Esophagus (tissue), 2 donors: ENCODE results near the gene SMURF2. TPM values are rescaled to one million over a fixed set of nuclear protein-coding genes. Genes with fewer than 3 reads are reported as not detected.
A peak's percentile ranks its signal among the peaks of the same experiment; 100 is the strongest.

Experiments used
- H3K27ac ChIP-seq, 2 donors: one replicate each; pipeline ENCODE4 v1.5.1; 2013; ENCODE audit warnings: low read depth in 2 of 2, mild to moderate bottlenecking in 2 of 2, inconsistent platforms in 1 of 2, low read length in 1 of 2, moderate library complexity in 1 of 2
- H3K27me3 ChIP-seq, 2 donors: one replicate each; pipeline ENCODE4 v1.6.1; 2013; ENCODE audit warnings: low read length in 2 of 2, control low read depth in 1 of 2, mild to moderate bottlenecking in 1 of 2; ENCODE audit not compliant: insufficient read depth in 2 of 2, control insufficient read depth in 1 of 2
- H3K36me3 ChIP-seq, 2 donors: one replicate each; pipeline ENCODE4 v1.6.1; 2013; ENCODE audit warnings: low read length in 1 of 2; ENCODE audit not compliant: control insufficient read depth in 2 of 2, insufficient read depth in 2 of 2
- H3K4me1 ChIP-seq, 2 donors: one replicate each; pipeline ENCODE4 v1.6.1; 2013; ENCODE audit warnings: low read length in 1 of 2; ENCODE audit not compliant: control insufficient read depth in 2 of 2, insufficient read depth in 2 of 2
- H3K4me3 ChIP-seq, 2 donors: one replicate each; pipeline ENCODE4 v1.5.1; 2013; ENCODE audit warnings: low read length in 2 of 2, mild to moderate bottlenecking in 2 of 2, low read depth in 1 of 2, moderate library complexity in 1 of 2
- H3K9me3 ChIP-seq, 2 donors: one replicate each; pipeline ENCODE4 v1.6.1; 2013; ENCODE audit warnings: mild to moderate bottlenecking in 2 of 2, low read depth in 1 of 2, low read length in 1 of 2, moderate library complexity in 1 of 2; ENCODE audit not compliant: control insufficient read depth in 2 of 2, insufficient read depth in 1 of 2
- WGBS, 2 donors: extraction: QIAGEN DNeasy Blood & Tissue Kit; methylation state at CpG; one replicate each; pipeline ENCODE4 v1.1.7; 2013; 5-methylcytosine and 5-hydroxymethylcytosine counted together
- polyA plus RNA-seq, 2 donors: library from polyadenylated mRNA; stranded (reverse); fragments of 200-250 nt; gene quantifications; one replicate each; pipeline ENCODE4 v1.2.3, GENCODE V29; 2013
- donor health status: healthy with polysubstance abuse.
- donor health status: Bipolar disorder and iron deficiency.

SMURF2 gene
- polyA plus RNA-seq = 1 to 10 TPM; 3.1 TPM

DNA sequence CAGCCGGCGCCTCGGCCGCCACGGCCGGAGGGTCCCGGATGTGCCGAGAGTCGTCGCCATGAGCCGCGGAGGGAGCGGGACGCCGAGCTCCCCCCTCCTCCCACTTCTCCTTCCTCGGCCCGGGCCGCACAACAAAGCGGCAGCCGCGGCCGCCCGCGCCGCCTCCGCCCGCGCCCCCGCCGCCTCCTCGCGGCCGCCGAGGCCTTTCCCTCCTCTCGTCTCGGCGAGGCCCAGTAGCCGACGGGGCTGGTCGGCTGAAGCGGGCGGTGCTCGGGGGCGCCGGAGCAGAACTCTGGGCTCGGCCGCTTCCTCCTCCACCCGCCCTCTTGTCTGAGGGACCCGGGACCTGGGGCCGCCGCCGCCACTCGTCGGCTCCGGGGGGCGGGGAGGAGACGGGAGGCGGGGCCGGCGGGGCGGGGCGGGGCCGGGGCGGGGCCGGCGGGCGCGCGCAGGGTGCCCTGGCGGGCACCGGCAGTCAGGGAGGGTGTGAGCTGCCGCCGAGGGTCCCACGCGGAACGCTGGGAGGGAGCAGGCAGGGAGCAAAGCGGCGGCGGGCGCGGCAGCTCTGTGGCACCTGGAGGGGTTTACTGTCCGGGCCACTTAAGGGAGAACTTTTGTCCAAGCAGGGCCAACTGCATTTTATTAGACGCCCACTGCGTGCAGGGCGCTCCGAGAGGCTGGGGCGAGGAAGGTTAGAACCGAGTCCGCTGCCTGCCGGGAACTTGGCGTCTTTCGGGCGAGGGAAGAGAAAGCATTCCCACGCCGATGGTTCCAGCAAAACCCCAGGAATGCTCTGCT is at the start of gene SMURF2:
Gene SMURF2, minus strand, starts transcription at position 332 of the 798 bp plus-strand sequence. CDS start 427 bp downstream, outside the sequence.
- Histone ChIP-seq H3K4me3 (peak within 1 kb of the TSS; percentile 69 to 89), H3K4me1 (no peaks in the 10 kb centered on the region), H3K27me3 (no peaks in the 10 kb centered on the region), H3K36me3 (no peaks in the 10 kb centered on the region), H3K27ac (peak within 1 kb of the TSS; percentile 86 to 98), H3K9me3 (no peaks in the 10 kb centered on the region)
- WGBS, 2 donors = 0 to 1% methylated on average over 30 to 95 of the region's 95 CpGs

DNA sequence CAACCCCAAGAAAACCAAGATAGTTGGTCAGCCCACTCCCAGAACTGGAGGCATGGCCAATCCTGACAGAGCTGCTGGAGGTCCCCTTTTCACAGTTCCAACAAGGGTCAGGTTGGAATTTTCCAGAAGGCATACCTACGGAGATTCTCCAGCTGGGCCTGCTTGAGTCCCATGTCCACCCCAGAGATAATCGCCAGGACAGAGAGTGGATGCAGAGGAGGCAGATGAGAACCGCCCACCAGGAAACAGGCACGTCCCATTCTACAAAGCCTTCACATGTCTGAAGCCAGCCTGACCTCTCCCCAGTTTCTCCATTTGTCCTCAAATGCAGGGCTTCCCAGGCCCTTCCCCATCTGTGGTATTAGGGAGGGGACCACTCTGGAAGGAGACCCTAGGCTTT is 47.4 kb upstream of the SMURF2 start:
- Histone ChIP-seq H3K9me3 (no peaks in the 10 kb centered on the region), H3K27ac (peak overlapping the region in 1 of 2 donors; percentile 37)
- WGBS, 2 donors = 58 to 62% methylated on average over 4 of the region's 4 CpGs

DNA sequence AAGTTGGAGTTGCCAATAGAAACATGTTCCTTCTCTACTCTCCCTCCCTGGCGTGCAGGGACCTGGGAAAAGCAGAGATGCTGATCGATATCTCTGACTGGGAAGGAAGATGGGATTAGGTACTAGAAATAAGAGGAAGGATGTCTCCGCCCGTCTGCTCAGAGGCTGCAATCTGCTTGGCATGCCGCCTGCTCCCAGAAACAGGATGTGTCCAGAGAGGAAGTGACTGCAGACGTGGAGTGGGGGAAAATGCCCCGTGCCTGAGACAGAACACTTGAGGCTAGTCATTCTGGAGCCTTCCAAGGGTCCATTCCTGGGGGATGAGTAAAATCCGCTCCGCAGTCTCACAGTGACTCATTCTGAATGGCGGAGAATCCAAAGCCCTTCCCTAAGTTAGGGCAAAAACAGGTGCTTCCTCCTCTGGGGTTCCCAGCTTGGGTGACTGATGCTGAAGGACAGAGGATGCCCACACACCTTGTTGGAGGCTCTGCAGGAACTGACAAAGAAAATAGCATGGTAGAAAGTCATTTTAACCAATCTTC is 45.0 kb upstream of the SMURF2 start:
- Histone ChIP-seq H3K9me3 (no peaks in the 10 kb centered on the region), H3K27ac (no peak overlapping the region), H3K36me3 (no peaks in the 10 kb centered on the region), H3K27me3 (no peaks in the 10 kb centered on the region), H3K4me1 (peaks cover 0 to 5% of the 10 kb centered on the region in 2 donors), H3K4me3 (no peak overlapping the region)
- 20% methylated on average over 10 of the region's 10 CpGs for WGBS, 2 donors

More for the DNA sequence above, 47.4 kb upstream of the SMURF2 start:
- no peak overlapping the region for H3K4me3 ChIP-seq
- no peaks in the 10 kb centered on the region for H3K27me3 ChIP-seq
- peaks cover 0 to 5% of the 10 kb centered on the region in 2 donors for H3K4me1 ChIP-seq
- no peaks in the 10 kb centered on the region for H3K36me3 ChIP-seq

DNA sequence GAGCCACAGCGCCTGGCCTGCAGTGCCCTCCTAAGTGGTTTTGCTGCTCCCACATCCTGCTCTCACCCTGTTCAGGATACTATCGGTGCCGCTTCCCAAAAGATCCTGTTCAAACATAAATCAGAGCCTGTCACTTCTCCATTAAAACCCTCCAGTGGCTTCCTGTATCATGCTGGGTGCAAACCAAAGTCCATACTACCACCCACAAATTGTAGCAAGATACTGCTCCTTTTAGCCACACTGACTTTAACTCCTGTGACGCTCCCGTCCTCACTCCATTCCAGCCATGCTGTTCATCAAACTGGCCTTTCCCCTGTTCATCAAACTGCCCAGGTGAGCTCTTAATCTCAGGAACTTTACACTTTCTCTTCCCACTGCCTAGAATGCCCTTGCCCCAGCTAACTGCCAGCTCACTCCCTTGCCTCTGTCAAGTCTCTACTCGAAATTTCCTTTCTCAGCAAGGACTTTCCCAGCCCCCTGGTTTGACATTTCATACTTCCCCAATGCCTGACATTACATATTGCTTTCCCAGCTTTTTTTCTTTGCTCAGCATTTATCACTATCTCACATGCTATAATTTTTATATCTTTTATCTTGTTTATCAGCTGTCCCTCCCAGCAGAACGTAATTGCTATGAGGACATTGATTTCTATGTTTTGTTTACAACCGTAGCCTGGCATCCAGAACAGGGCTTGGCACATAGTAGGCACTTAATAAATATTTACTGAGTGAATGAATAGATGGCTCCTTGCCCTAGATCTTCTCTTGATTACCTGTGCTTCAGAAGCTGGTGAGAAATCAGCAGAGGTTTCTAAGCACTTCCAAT is 44.3 kb upstream of the SMURF2 start:
- Histone ChIP-seq H3K4me1 (peaks cover 0 to 5% of the 10 kb centered on the region in 2 donors), H3K9me3 (no peaks in the 10 kb centered on the region), H3K27me3 (no peaks in the 10 kb centered on the region), H3K36me3 (no peaks in the 10 kb centered on the region), H3K4me3 (no peak overlapping the region), H3K27ac (no peak overlapping the region)
- 37 to 45% methylated on average over 8 of the region's 8 CpGs for WGBS, 2 donors

DNA sequence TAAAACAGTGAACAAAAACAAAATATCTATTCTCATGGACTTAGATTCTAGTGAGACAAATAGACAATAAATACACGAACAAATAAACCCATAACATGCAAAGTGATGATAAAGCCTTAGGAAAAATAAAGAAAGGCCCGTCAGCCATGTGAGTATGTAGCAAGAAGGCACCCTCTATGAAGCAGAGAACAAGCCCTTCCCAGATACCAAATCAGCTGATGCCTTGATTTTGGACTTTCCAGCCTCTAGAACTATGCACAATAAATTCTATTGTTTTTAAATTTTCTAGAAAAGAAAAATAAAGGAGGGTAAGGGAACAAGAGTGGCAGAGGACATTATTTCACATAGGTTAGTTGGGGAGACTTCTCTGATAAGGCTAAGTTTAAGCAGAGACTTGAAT is 40.7 kb upstream of the SMURF2 start:
- Histone ChIP-seq H3K27me3 (no peaks in the 10 kb centered on the region), H3K4me3 (no peak overlapping the region), H3K4me1 (peaks cover 0 to 5% of the 10 kb centered on the region in 2 donors), H3K36me3 (no peaks in the 10 kb centered on the region), H3K9me3 (no peaks in the 10 kb centered on the region), H3K27ac (no peak overlapping the region)
- WGBS, 2 donors = 88 to 90% methylated on average over 2 of the region's 2 CpGs

DNA sequence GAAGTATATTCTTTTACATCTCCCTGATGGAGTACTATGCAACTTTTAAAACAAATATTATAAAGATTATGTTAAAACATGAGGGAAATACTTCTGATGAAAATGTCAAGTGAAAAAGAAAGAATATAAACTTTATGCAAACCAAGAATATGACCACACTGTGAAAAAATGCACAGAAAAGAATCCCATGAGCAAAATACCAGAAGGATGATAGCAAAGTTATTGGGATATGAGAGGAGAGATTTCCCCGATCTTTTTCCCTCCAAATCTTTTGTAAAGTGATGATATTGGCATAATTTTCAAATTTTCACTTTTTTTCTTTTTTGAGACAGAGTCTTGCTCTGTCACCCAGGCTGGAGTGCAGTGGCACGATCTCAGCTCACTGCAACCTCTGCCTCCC is 36.6 kb upstream of the SMURF2 start:
- Histone ChIP-seq H3K4me1 (no peaks in the 10 kb centered on the region), H3K9me3 (no peaks in the 10 kb centered on the region), H3K27me3 (no peaks in the 10 kb centered on the region), H3K4me3 (no peak overlapping the region), H3K36me3 (no peaks in the 10 kb centered on the region), H3K27ac (no peak overlapping the region)
- WGBS, 2 donors = 80 to 81% methylated on average over 2 of the region's 2 CpGs

DNA sequence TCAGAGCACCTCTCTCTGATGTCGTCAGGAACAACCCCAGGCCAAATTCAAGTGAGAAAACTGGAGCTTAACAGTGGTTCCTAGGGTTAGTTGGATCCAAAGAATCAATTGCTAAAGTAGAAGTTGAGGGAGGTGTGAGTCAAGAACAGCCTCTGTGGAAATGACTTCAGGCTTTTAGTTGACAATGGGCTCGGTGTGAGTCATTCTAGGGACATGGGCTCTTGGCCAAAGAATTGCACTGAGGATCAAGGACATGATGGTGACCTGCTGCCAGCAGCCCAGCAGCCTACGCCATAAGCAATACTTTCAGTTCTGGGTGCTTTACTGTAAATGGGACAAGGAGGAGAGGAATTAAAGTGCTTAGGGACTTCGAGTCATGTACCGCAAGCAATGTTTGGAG is 32.1 kb upstream of the SMURF2 start:
- Histone ChIP-seq H3K27me3 (no peaks in the 10 kb centered on the region), H3K4me1 (no peaks in the 10 kb centered on the region), H3K27ac (no peak overlapping the region), H3K36me3 (no peaks in the 10 kb centered on the region), H3K4me3 (no peak overlapping the region), H3K9me3 (no peaks in the 10 kb centered on the region)
- 30 to 31% methylated on average over 5 of the region's 5 CpGs for WGBS, 2 donors

DNA sequence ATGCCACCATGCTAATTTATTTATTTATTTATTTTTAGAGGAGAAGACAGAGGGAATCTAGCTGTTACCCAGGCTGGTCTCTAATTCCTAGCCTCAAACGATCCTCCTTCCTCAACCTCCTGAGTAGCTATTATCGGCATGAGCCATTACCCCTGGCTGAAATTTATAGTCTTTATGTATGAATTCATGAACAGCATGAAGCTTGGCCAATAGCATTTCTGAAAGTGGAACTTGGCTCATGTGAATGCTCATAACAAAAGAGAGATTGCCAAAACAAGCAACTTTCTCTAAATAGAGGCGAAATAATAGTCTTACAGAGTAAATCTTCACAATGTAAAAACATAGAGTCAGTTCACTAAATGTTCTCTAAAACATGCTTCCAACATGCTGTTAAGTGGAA is 30.1 kb upstream of the SMURF2 start:
- Histone ChIP-seq H3K9me3 (no peaks in the 10 kb centered on the region), H3K27ac (no peak overlapping the region), H3K4me1 (no peaks in the 10 kb centered on the region), H3K27me3 (no peaks in the 10 kb centered on the region), H3K36me3 (no peaks in the 10 kb centered on the region), H3K4me3 (no peak overlapping the region)
- 75 to 76% methylated on average over 3 of the region's 3 CpGs for WGBS, 2 donors

DNA sequence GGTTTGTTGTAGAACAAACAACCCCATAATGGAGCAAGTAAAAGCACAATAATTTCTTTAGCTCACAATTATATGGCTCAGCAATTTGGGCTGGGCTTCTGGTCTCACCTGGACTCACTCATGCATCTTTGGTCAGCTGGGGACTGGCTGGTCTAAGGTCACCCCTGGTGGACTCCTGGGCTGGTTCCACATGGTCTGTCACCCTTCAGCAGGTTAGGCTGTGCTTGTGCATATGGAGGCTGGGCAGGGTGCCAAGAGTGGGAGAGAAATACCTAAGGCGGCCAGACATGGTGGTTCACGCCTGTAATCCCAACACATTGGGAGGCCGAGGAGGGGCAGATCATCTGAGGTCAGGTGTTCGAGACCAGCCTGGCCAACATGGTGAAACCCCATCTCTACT is 27.0 kb upstream of the SMURF2 start:
- H3K9me3 ChIP-seq = no peaks in the 10 kb centered on the region
- H3K27me3 ChIP-seq = no peaks in the 10 kb centered on the region
- 92 to 97% methylated on average over 4 of the region's 4 CpGs for WGBS, 2 donors
- no peak overlapping the region for H3K27ac ChIP-seq
- H3K36me3 ChIP-seq = no peaks in the 10 kb centered on the region
- no peaks in the 10 kb centered on the region for H3K4me1 ChIP-seq
- H3K4me3 ChIP-seq = no peak overlapping the region
